SK-N-SH (cell line): ENCODE data around the gene KRCC1. TPM values are rescaled to one million over a fixed set of nuclear protein-coding genes. Genes with fewer than 3 reads are reported as not detected.

Experiments
- CTCF ChIA-PET: fragments of 300-600, 350-600 bp; formaldehyde crosslinking; extraction: SDS; loops from one replicate; lab custom pipeline; 2021; lab: Yijun Ruan, JAX
- POLR2A ChIA-PET: fragments of 350-600 bp; sonication (Branson Sonifier 250); formaldehyde crosslinking; extraction: SDS; loops from one replicate; lab custom pipeline; 2020; ENCODE audit warnings: antibody characterized with exemption, inconsistent platforms; lab: Yijun Ruan, JAX
- DNase-seq: peaks from one replicate; pipeline ENCODE4 v3.0.0; 2012
- H2AFZ ChIP-seq: fragments of 200-600 bp; sonication (generic); 2 replicates; pipeline ENCODE4 v1.8.1; 2016; ENCODE audit warnings: antibody characterized with exemption, mild to moderate bottlenecking, low read depth
- H3F3A ChIP-seq: fragments of 200-600 bp; sonication (generic); replicated peaks from 2 replicates; pipeline ENCODE3; 2016; ENCODE audit warnings: antibody characterized with exemption, mild to moderate bottlenecking; ENCODE audit not compliant: insufficient read depth
- H3K27ac ChIP-seq, 2 experiments: fragments of 200-500 bp in 1 of 2; fragments of 200-600 bp in 1 of 2; sonication (Bioruptor generic) in 1 of 2; sonication (generic), shearing (Covaris generic) in 1 of 2; 2 replicates each; pipeline versions ENCODE4 v1.5.1 to v1.6.1; 2014 to 2016; ENCODE audit warnings: low read depth in 2 of 2, inconsistent platforms in 1 of 2, low read length in 1 of 2, mild to moderate bottlenecking in 1 of 2, mixed read lengths in 1 of 2
- H3K27me3 ChIP-seq: fragments of 200-600 bp; sonication (generic), shearing (Covaris generic); 2 replicates; pipeline ENCODE4 v1.6.1; 2016; ENCODE audit warnings: mixed run types; ENCODE audit not compliant: insufficient read depth
- H3K36me3 ChIP-seq, 2 experiments: fragments of 200-500 bp in 1 of 2; fragments of 200-600 bp in 1 of 2; sonication (Bioruptor generic) in 1 of 2; sonication (generic) in 1 of 2; replicated peaks in 1 of 2; 2 replicates each; pipeline versions ENCODE3 to v1.5.1; 2014 to 2016; ENCODE audit warnings: low read length in 1 of 2, mild to moderate bottlenecking in 1 of 2; ENCODE audit not compliant: insufficient read depth in 2 of 2, control insufficient read depth in 1 of 2
- H3K4me1 ChIP-seq, 2 experiments: fragments of 200-500 bp in 1 of 2; fragments of 200-600 bp in 1 of 2; sonication (Bioruptor generic) in 1 of 2; sonication (generic), shearing (Covaris generic) in 1 of 2; 2 replicates each; pipeline versions ENCODE4 v1.5.1 to v1.6.1; 2014 to 2016; ENCODE audit warnings: low read depth in 1 of 2, low read length in 1 of 2, mixed run types in 1 of 2; ENCODE audit not compliant: insufficient read depth in 2 of 2, control insufficient read depth in 1 of 2
- H3K4me2 ChIP-seq: fragments of 200-600 bp; sonication (generic), shearing (Covaris generic); 2 replicates; pipeline ENCODE4 v1.6.1; 2017; ENCODE audit warnings: mixed run types
- H3K4me3 ChIP-seq, 2 experiments: fragments of 200-500 bp in 1 of 2; fragments of 200-600 bp in 1 of 2; sonication (Bioruptor generic) in 1 of 2; sonication (generic), shearing (Covaris generic) in 1 of 2; 2 replicates each; pipeline versions ENCODE4 v1.5.1 to v1.8.1; 2014 to 2016; ENCODE audit warnings: low read depth in 2 of 2, inconsistent platforms in 1 of 2, low read length in 1 of 2, mild to moderate bottlenecking in 1 of 2, mixed read lengths in 1 of 2, moderate library complexity in 1 of 2
- H3K79me2 ChIP-seq: fragments of 200-600 bp; sonication (generic); 2 replicates; pipeline ENCODE4 v1.8.1; 2017; ENCODE audit warnings: mild to moderate bottlenecking; ENCODE audit not compliant: insufficient read depth
- H3K9ac ChIP-seq: fragments of 200-600 bp; sonication (generic); 2 replicates; pipeline ENCODE4 v1.6.1; 2017; ENCODE audit warnings: mixed run types
- H3K9me2 ChIP-seq: fragments of 200-600 bp; sonication (generic); 2 replicates; pipeline ENCODE4 v1.6.1; 2017; ENCODE audit warnings: mixed run types
- H3K9me3 ChIP-seq: fragments of 200-600 bp; sonication (generic); 2 replicates; pipeline ENCODE4 v1.6.1; 2017; ENCODE audit warnings: mixed run types, mild to moderate bottlenecking, moderate library complexity
- H4K20me1 ChIP-seq: fragments of 200-600 bp; sonication (generic); 2 replicates; pipeline ENCODE4 v1.6.1; 2017; ENCODE audit warnings: mild to moderate bottlenecking, mixed run types; ENCODE audit not compliant: insufficient read depth
- CHD2 ChIP-seq: fragments of 150-350 bp; IDR thresholded peaks from 2 replicates; pipeline ENCODE4 v1.6.1; 2018; ENCODE audit warnings: low read length; ENCODE audit not compliant: partially characterized antibody
- EZH2phosphoT487 ChIP-seq: fragments of 200-600 bp; sonication (generic); IDR thresholded peaks from 2 replicates; pipeline ENCODE4 v1.6.1; 2017; ENCODE audit warnings: low read depth, mixed run types, mild to moderate bottlenecking, antibody characterized with exemption, moderate library complexity, borderline replicate concordance
- FOSL2 ChIP-seq: IDR thresholded peaks from 2 replicates; pipeline ENCODE4 v1.4.0; 2012; ENCODE audit warnings: low read depth, mild to moderate bottlenecking, moderate library complexity, borderline replicate concordance
- FOXJ3 ChIP-seq: sonication (generic); formaldehyde crosslinking; IDR thresholded peaks from 2 replicates; pipeline ENCODE4 v1.5.1; 2020; ENCODE audit warnings: mild to moderate bottlenecking, missing genetic modification reagents
- FOXM1 ChIP-seq: IDR thresholded peaks from 2 replicates; pipeline ENCODE4 v1.4.0; 2012; ENCODE audit warnings: low read depth, mild to moderate bottlenecking
- GABPA ChIP-seq: IDR thresholded peaks from 2 replicates; pipeline ENCODE4 v1.4.0; 2012; ENCODE audit warnings: low read depth, mild to moderate bottlenecking
- MEF2A ChIP-seq: IDR thresholded peaks from 2 replicates; pipeline ENCODE4 v1.4.0; 2012; ENCODE audit warnings: low read depth, borderline replicate concordance
- POLR2AphosphoS5 ChIP-seq: IDR thresholded peaks from 2 replicates; pipeline ENCODE4 v1.6.1; 2012; ENCODE audit warnings: low read depth, low read length
- RXRA ChIP-seq: IDR thresholded peaks from 2 replicates; pipeline ENCODE4 v1.4.0; 2012; ENCODE audit warnings: low read depth, mild to moderate bottlenecking, borderline replicate concordance
- SIN3A ChIP-seq: IDR thresholded peaks from 2 replicates; pipeline ENCODE4 v1.6.1; 2012; ENCODE audit warnings: low read depth, mild to moderate bottlenecking, low read length, moderate library complexity, borderline replicate concordance
- TCF12 ChIP-seq: IDR thresholded peaks from 2 replicates; pipeline ENCODE4 v1.4.0; 2012
- TEAD4 ChIP-seq: IDR thresholded peaks from 2 replicates; pipeline ENCODE4 v1.4.0; 2012; ENCODE audit warnings: mild to moderate bottlenecking, borderline replicate concordance; ENCODE audit not compliant: insufficient read depth
- WGBS: methylation state at CpG from one replicate; pipeline ENCODE4 v1.1.6; 2017; ENCODE audit warnings: low lambda C conversion rate; 5-methylcytosine and 5-hydroxymethylcytosine counted together
- polyA plus RNA-seq, 3 experiments: library from polyadenylated mRNA; depleted of rRNA; stranded (reverse); fragments of >200 nt; gene quantifications; 2 replicates each; pipeline ENCODE4 v1.2.3, GENCODE V29; 2012
- TF ChIP-seq, protein P1 (sequence below): fragments of 200-600 bp; sonication (generic); IDR thresholded peaks from 2 replicates; pipeline ENCODE4 v1.6.1; 2017; ENCODE audit warnings: antibody characterized with exemption, mild to moderate bottlenecking, moderate library complexity
- TF ChIP-seq, protein P2 (sequence below): IDR thresholded peaks from 2 replicates; pipeline ENCODE4 v1.6.1; 2012; ENCODE audit warnings: mild to moderate bottlenecking, low read depth, low read length, moderate library complexity
- TF ChIP-seq, protein P3 (sequence below): IDR thresholded peaks from 2 replicates; pipeline ENCODE4 v1.4.0; 2012; ENCODE audit warnings: low read depth
- TF ChIP-seq, protein P4 (sequence below): fragments of 150-350 bp; IDR thresholded peaks from 2 replicates; pipeline ENCODE4 v1.6.1; 2016; ENCODE audit warnings: mild to moderate bottlenecking, low read depth, low read length
- TF ChIP-seq, protein P5 (sequence below): IDR thresholded peaks from 2 replicates; pipeline ENCODE4; 2012
- TF ChIP-seq, protein P6 (sequence below): IDR thresholded peaks from 2 replicates; pipeline ENCODE4 v1.4.0; 2012; ENCODE audit warnings: low read depth, borderline replicate concordance
- TF ChIP-seq, protein P7 (sequence below): IDR thresholded peaks from 2 replicates; pipeline ENCODE4 v1.4.0; 2012; ENCODE audit warnings: low read depth, borderline replicate concordance

Gene KRCC1
- polyA plus RNA-seq, 1 of the 3 experiments (the other 2 are of a cell fraction): 10.7 TPM

DNA sequence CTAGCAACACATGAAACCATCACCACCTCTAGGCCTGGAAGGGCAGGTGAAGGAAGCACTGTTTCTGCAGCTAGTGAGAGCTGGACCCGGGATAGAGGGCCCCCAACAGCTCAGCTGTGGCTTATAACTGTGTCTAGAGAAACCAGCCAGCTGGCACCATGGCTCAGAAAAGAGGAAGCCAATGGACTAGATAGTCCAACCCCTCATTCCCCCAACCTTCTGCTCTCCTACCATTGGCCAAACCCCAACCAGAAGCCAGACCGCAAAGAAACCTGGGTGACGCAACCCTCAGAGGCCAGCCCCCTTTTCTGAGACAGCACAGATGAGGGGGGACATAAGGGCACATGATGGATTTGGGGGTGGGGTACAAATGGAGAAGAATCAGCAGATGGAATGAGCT lies 36.4 kb upstream of the KRCC1 start:
- no peak overlapping the region for H3K4me3 ChIP-seq
- TF ChIP-seq, protein P1, sequence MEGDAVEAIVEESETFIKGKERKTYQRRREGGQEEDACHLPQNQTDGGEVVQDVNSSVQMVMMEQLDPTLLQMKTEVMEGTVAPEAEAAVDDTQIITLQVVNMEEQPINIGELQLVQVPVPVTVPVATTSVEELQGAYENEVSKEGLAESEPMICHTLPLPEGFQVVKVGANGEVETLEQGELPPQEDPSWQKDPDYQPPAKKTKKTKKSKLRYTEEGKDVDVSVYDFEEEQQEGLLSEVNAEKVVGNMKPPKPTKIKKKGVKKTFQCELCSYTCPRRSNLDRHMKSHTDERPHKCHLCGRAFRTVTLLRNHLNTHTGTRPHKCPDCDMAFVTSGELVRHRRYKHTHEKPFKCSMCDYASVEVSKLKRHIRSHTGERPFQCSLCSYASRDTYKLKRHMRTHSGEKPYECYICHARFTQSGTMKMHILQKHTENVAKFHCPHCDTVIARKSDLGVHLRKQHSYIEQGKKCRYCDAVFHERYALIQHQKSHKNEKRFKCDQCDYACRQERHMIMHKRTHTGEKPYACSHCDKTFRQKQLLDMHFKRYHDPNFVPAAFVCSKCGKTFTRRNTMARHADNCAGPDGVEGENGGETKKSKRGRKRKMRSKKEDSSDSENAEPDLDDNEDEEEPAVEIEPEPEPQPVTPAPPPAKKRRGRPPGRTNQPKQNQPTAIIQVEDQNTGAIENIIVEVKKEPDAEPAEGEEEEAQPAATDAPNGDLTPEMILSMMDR: no peak
- TF ChIP-seq RXRA (no peak), TEAD4 (no peak), MEF2A (no peak), FOXJ3 (CRISPR knock-in tag) (no peak), EZH2phosphoT487 (no peak), CHD2 (no peak), TCF12 (no peak), SIN3A (no peak), FOSL2 (no peak), GABPA (no peak), FOXM1 (no peak), POLR2AphosphoS5 (no peak)
- TF ChIP-seq, protein P2, sequence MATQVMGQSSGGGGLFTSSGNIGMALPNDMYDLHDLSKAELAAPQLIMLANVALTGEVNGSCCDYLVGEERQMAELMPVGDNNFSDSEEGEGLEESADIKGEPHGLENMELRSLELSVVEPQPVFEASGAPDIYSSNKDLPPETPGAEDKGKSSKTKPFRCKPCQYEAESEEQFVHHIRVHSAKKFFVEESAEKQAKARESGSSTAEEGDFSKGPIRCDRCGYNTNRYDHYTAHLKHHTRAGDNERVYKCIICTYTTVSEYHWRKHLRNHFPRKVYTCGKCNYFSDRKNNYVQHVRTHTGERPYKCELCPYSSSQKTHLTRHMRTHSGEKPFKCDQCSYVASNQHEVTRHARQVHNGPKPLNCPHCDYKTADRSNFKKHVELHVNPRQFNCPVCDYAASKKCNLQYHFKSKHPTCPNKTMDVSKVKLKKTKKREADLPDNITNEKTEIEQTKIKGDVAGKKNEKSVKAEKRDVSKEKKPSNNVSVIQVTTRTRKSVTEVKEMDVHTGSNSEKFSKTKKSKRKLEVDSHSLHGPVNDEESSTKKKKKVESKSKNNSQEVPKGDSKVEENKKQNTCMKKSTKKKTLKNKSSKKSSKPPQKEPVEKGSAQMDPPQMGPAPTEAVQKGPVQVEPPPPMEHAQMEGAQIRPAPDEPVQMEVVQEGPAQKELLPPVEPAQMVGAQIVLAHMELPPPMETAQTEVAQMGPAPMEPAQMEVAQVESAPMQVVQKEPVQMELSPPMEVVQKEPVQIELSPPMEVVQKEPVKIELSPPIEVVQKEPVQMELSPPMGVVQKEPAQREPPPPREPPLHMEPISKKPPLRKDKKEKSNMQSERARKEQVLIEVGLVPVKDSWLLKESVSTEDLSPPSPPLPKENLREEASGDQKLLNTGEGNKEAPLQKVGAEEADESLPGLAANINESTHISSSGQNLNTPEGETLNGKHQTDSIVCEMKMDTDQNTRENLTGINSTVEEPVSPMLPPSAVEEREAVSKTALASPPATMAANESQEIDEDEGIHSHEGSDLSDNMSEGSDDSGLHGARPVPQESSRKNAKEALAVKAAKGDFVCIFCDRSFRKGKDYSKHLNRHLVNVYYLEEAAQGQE: no peak
- TF ChIP-seq, protein P3, sequence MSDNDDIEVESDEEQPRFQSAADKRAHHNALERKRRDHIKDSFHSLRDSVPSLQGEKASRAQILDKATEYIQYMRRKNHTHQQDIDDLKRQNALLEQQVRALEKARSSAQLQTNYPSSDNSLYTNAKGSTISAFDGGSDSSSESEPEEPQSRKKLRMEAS: no peak
- TF ChIP-seq, protein P4, sequence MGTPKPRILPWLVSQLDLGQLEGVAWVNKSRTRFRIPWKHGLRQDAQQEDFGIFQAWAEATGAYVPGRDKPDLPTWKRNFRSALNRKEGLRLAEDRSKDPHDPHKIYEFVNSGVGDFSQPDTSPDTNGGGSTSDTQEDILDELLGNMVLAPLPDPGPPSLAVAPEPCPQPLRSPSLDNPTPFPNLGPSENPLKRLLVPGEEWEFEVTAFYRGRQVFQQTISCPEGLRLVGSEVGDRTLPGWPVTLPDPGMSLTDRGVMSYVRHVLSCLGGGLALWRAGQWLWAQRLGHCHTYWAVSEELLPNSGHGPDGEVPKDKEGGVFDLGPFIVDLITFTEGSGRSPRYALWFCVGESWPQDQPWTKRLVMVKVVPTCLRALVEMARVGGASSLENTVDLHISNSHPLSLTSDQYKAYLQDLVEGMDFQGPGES: no peak
- TF ChIP-seq, protein P5, sequence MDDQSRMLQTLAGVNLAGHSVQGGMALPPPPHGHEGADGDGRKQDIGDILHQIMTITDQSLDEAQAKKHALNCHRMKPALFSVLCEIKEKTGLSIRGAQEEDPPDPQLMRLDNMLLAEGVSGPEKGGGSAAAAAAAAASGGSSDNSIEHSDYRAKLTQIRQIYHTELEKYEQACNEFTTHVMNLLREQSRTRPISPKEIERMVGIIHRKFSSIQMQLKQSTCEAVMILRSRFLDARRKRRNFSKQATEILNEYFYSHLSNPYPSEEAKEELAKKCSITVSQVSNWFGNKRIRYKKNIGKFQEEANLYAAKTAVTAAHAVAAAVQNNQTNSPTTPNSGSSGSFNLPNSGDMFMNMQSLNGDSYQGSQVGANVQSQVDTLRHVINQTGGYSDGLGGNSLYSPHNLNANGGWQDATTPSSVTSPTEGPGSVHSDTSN: no peak
- TF ChIP-seq, protein P6, sequence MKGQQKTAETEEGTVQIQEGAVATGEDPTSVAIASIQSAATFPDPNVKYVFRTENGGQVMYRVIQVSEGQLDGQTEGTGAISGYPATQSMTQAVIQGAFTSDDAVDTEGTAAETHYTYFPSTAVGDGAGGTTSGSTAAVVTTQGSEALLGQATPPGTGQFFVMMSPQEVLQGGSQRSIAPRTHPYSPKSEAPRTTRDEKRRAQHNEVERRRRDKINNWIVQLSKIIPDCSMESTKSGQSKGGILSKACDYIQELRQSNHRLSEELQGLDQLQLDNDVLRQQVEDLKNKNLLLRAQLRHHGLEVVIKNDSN: no peak
- TF ChIP-seq, protein P7, sequence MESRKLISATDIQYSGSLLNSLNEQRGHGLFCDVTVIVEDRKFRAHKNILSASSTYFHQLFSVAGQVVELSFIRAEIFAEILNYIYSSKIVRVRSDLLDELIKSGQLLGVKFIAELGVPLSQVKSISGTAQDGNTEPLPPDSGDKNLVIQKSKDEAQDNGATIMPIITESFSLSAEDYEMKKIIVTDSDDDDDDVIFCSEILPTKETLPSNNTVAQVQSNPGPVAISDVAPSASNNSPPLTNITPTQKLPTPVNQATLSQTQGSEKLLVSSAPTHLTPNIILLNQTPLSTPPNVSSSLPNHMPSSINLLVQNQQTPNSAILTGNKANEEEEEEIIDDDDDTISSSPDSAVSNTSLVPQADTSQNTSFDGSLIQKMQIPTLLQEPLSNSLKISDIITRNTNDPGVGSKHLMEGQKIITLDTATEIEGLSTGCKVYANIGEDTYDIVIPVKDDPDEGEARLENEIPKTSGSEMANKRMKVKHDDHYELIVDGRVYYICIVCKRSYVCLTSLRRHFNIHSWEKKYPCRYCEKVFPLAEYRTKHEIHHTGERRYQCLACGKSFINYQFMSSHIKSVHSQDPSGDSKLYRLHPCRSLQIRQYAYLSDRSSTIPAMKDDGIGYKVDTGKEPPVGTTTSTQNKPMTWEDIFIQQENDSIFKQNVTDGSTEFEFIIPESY: no peak
- H3K36me3 ChIP-seq: no peaks in the 10 kb centered on the region
- H3F3A ChIP-seq: no peaks in the 10 kb centered on the region
- CTCF ChIA-PET: interaction anchor here (0.8 to 0.9 kb wide), 5 partner anchors 11 to 52 kb away, joined by 3 read pairs; no protein-coding TSS in a partner anchor
- DNase-seq: no peak
- H3K27me3 ChIP-seq: no peaks in the 10 kb centered on the region
- H2AFZ ChIP-seq: no peak overlapping the region
- 45% methylated on average over 3 of the region's 3 CpGs for WGBS
- H3K27ac ChIP-seq: no peak overlapping the region
- H3K4me1 ChIP-seq: no peaks in the 10 kb centered on the region; a peak in 1 of 4 replicates
- no peak overlapping the region for H3K4me2 ChIP-seq
- H3K79me2 ChIP-seq: no peaks in the 10 kb centered on the region
- H3K9me2 ChIP-seq: no peaks in the 10 kb centered on the region
- H3K9me3 ChIP-seq: no peaks in the 10 kb centered on the region
- H3K9ac ChIP-seq: no peak overlapping the region
- POLR2A ChIA-PET: no interaction called here
- no peaks in the 10 kb centered on the region for H4K20me1 ChIP-seq
